Hepatic stellate cell (primary cell): Measurements from ENCODE around the gene NDST3.
A peak's percentile ranks its signal among the peaks of the same experiment; 100 is the strongest.

ENCODE experiments used
- DNase-seq: peaks from one replicate; pipeline ENCODE4 v3.0.0; 2011; ENCODE audit warnings: low spot score

NDST3 gene

GRCh38 chr4:118081434-118081833 lies 47.1 kb downstream of the NDST3 start:
- no peak for DNase-seq

- DNase-seq, result no peak
These were observed 47.9 kb downstream of the NDST3 start for GRCh38 chr4:118082182-118082581.

DNA sequence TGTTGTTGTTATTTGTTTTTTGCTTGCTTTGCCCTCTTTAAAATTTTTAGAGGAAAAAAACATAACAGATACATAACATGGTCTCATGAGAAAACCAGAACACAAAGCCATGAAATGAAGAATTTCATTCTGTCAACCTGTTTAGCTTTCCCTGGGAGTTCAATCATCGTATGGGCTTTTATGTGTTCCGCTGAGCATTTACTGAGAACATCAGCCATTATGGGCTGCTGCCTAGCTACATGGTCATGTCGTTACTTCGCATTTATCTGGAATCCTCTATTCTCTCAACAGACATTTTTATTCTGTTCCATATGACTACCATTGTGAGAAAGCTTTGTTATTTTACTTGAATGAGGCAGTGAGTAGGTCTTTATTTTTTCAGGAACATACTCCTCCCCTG lies 51.4 kb downstream of the NDST3 start:
- DNase-seq, result no peak

GRCh38 chr4:118086344-118086743 lies 52.1 kb downstream of the NDST3 start:
- no peak for DNase-seq

- no peak for DNase-seq
These were observed 53.1 kb downstream of the NDST3 start for GRCh38 chr4:118087366-118087765.

GRCh38 chr4:118099106-118099505 lies 64.8 kb downstream of the NDST3 start:
- DNase-seq, result no peak

DNA sequence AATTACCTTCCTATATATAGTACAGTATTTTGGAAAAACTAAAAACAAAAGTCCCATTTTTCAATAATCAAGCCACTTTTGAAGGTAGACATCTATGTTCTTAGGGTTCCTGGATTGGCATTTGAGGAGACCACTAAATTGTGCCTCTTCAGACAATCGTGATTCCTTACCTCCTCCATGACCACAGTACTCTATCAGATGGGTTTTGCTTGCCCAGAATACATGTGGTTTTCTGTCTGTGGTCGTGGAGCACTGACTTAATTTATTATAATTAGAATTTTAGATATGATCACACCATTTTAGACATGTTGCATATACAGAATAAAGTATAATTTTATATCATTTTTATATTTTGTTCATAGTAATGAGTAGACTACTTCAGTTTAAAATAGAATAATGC lies 67.9 kb downstream of the NDST3 start:
- no peak for DNase-seq

GRCh38 chr4:118112117-118113046 lies 78.1 kb downstream of the NDST3 start:
- no peak for DNase-seq

DNA sequence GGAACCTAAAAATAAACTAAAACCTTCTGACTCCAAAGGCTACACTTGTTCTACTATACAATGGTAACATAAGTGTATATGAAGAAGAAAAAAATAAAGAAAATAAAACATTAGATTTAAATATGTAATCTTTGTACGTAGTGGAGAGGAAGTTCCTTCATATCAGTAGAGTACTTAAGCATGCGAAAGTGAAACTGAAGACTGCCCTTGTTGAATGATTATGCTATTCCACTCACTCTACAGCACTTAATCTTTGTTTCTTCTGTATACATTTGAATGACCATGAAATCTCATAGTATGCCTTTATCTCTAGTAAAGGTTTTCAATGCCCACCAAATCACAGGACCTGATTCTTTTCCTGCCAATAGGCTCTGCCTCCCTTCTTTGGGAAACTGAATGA lies 78.9 kb downstream of the NDST3 start:
- DNase-seq, result no peak

DNA sequence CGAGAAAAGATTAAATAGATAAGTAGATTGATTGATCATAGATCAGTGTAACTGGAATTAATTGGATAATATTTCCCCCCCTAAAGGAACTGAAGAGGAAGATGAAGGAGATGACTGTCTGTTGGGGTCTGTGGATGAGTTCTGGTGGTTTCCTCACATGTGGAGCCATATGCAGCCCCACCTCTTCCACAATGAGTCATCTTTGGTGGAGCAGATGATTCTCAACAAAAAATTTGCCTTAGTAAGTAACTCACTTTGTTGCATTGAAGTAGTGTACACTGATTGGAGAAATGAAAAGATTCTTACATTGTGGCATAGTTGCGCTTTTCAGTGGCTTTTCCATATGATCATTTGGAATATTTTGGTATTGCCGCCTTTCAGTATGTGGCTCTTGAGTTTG lies 80.4 kb downstream of the NDST3 start:
- no peak for DNase-seq

DNA sequence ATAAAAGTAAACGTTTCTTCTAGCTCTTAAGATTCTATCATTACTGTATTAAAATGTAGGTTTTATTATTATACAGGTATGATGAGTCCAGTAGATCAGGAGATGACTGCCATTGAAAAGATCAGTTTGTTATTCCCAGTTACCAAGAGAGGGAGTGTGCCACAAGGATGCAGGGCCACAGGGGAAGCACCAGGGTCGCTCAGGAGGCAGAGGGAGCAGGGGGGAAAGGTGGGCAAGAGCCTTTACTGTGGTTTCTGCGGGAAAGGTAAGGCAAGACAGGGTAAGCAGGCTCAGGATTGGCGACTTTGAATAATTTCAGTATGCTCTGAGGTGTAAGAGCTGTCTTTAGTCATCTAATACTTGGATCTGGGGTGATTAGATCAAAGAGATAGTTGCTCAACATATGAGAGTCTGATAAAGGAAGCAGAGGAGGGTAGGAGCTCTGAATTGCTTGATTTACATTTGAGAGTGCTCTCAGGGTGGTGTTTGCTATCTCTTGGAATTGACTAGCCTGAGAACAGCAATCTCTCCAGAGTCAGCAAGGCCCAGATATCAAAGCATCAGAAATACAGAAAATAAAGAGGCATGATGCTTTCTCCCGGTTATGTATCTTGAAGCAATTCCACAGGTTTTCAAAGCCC lies 86.0 kb downstream of the NDST3 start:
- no peak for DNase-seq

- DNase-seq, result no peak
These were observed 90.7 kb downstream of the NDST3 start for GRCh38 chr4:118124997-118125396.

DNA sequence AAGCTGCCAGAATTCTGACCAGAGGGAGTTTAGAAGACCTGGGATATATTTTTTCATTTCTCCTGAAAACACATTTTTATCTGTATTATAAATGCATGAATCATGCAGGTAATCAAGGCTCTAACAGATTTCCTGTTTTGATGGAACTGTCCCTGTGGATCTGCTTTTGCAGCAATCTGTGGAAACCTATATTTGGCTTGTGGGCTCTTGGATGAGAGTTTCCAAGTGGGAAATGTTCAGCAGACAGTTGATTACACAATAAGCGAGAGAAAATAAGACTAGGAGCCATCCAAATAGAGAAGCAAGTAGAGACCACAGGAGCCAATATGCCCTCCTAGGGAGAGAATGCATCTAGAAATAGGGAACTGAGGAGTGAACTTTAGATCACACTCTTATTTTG lies 105.0 kb downstream of the NDST3 start:
- no peak for DNase-seq

GRCh38 chr4:118141240-118141639 lies 107.0 kb downstream of the NDST3 start:
- no peak for DNase-seq

DNA sequence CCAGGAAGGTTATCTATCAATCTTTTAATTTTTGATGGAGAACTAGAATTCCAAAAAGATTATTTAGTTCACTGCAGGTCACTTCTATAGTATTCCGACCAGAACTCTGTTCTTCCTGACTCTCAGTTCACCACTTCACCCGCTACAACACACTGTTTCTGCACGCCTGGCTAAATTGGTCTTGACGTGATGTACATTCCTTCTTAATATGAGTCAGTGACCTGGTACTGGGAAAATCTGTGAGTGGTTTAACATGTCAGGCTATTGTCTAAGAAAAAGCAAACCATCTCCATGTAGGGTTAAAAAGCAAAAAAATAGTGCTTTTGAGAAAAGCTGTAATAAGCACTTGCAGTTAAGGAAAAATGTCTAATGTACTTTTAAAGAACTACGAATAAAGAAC lies 120.4 kb downstream of the NDST3 start:
- no peak for DNase-seq

DNA sequence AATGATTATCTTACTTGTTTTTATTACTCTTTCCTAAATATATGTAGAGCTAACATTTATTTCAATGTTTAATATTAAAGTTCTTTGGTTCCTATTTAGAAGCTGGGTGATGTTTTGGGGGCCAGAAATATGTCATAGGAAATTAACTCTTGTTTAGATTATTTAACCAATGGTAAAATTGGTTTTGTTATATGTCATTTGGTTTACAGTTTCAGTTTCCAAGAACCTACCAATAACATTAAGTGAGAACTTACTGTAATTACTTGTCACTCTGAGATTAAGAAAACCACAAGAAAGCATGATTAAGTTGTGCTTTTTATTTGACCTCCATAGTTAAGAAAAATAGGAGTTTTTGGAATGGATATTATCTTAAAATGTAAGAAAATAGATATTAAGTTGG lies 121.2 kb downstream of the NDST3 start:
- DNase-seq, result no peak

DNA sequence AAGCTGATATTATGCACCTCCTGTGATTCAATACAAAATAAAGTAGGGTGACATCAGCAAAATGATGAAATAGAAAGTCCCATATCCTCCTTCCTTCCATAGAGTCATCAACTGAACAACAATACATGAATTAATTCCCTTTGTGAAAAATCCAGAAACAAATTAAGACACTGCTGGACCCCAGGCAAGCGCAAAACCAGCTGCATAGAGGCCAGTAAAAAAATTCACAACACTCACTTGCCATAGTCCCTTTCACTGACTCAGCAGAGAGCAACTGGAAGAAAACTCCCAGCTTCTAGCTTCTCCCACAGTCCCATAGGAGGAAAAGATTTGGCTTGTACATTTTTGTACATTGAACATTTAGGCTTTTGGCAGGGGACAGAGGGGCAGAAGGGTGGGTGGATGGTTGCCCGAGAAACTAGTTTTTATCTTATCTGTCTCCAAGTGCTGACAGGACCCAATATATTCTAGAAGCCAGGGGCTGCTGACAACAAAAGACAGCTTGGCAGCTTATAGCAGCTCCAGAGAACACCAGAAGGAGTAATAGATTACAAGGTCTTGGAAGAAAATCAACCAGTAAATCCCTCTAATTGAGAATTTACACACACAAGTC lies 124.6 kb downstream of the NDST3 start:
- no peak for DNase-seq

- no peak for DNase-seq
These were observed 133.0 kb downstream of the NDST3 start for GRCh38 chr4:118167306-118167705.

DNA sequence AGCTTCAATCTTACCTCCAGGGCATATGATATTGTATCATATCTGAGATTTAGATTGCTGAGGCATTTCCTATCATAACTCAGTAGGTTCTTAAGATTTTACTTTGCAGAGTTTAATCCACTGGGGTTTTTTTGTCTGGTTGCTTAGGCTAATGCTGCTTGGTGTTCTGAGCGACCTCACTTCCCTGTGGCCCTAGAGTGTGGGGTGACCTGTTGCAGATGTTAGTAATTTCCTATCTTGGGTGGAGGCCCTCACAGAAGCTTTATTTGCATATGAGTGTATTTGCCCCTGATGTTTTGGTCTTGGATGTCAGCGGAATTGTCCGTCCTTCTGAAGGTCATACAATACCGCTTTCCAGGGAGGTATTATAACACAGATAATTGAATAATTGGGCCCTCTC lies 137.1 kb downstream of the NDST3 start:
- DNase-seq, result no peak

- DNase-seq, result no peak
These were observed 138.8 kb downstream of the NDST3 start for GRCh38 chr4:118173126-118173525.

GRCh38 chr4:118173956-118174725 lies 139.9 kb downstream of the NDST3 start:
- peak; percentile 27 for DNase-seq

DNA sequence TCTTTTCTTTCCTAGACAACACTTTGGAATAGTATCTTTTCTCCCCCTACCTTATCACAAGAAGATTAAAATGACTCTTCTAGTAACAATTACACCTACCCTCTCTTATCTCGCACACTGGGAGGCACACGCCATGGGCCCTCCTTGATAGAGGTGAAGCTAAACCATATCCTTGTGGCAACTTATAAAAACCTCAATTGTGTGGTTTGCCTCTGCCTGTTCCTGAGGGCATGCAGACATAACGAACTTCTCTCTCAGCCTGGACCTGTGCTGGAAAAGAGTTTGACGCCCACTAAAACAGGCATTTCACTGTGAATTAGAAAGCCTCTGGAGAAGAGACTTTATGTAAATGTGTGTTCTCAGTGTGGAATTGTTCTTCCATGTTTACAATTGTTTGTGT lies 141.2 kb downstream of the NDST3 start:
- no peak for DNase-seq
